ENCODE results near the gene ADGRB3.

GRCh38 chr6:68653706-68654089 is 18.6 kb downstream of the ADGRB3 start:
- TF ChIP-seq CTCF (IDR thresholded peaks at IDR 0.05) = no peak
- TF ChIP-seq EZH2phosphoT487 (IDR thresholded peaks at IDR 0.05) = no peak

Measured in neural progenitor cell (in vitro differentiated cells).